Measurements from ENCODE around the gene SEC22A.
"Not testable (repeated sequence)": the region's sequence is repeated elsewhere in the genome, so short reads cannot be mapped to it uniquely, and the experiment has no call there.

SEC22A gene

GRCh38 chr3:123180791-123181190 lies 21.0 kb upstream of the SEC22A start:
- no peak for DNase-seq

DNA sequence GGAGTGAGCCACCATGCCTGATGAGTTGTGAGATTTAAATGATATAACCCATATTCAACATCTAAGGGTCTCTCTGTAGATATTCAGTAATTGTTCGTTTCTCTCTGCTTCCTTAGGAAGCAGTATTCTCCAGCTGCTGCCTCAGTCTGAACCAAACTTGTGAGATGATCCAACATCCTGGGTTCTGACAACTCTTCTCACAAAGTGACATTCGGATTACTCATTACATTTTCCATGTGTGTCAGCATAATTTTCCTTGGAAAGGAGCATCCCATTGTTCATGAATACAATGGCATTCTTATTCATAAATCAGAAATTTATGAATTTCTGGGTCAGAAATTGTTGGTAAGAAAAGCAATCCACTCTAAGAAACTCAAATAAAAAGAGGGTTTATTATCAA lies 15.0 kb upstream of the SEC22A start:
- no peak for DNase-seq

DNA sequence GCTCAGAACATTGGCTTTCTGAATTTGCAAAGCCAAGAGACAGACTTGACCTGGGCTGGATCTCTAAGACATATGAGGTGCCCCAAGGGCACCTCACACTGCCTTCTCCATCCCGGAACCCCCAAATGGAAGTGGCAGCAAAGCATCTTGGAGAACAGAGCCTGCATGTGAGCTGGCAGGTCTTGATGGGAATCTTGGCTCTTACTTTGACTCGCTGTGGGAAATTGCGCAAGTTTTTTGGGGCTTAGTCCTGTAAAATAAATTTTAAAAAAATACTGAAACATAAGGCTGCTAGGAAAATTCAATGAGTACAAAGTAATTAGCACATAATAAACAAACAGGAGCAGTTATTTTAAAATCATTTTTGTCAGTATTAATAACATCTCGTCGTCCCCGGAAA lies 13.7 kb upstream of the SEC22A start:
- no peak for DNase-seq

DNA sequence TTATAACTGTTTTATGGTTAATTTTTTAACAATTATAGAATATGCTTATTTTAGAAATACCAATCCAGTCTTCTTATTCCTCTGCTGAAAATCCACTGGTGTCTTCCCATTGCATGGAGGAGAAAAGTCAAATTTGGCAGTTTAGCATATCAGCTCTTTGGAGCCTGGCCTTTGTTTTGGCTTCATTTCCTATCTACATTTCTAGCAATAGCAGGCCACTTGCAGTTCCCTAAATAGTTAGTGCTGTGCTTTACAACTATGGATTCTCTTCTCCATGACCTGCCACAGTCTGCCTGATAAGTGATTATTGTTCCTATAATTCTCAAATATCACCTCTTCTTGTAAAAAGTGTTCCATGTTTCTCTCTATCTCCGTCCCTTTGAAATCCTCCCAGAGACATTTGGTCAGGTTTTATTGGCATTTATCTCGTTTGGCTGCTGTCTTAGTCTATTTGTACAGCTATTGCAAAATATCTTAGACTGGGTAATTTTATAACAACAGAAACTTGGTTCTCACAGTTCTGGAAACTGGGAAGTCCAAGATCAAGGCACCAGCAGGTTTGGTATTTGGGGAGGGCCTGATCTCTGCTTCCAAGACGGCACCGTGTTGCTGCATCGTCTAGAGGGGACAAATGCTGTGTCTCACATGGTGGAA lies 8.2 kb upstream of the SEC22A start:
- no peak for DNase-seq

DNA sequence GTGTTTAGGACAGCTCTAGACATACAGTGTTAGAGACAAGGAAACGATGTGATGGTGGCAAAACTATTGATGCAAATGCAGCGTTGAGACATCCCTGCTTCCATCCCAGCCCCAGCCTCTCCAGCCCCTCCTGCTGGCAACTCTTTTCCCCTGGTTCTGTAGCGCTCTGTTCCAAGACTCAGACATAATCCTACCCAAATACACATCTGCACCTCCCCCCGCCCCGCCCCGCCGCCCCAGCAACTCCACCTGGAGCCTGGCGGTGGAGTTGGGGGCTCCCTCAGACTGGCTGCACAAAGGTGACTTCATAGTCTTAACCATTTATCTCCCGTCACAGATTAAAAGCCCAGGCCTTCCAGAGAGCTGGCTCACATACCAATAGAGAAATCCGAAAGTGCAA lies 7.2 kb upstream of the SEC22A start:
- DNase-seq: peak; percentile 84

DNA sequence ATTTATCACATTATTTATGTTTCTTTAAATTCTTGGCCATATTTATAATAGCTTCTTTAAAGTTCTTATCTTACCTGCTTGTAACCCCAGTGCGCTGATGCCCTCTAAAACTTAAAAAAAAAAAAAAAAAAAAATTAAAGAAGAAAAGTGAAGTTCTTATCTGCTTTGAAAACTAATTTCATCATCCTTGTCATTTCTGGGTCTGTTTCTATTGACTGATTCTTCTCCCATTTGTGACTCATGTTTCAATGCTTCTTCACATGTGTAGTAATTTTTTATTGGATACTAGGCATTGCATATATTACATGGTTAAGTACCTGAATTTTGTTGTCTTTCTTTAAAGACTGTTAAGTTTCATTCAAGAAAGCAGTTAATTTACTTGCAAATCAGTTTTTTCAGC lies 3.4 kb upstream of the SEC22A start:
- no peak for DNase-seq

DNA sequence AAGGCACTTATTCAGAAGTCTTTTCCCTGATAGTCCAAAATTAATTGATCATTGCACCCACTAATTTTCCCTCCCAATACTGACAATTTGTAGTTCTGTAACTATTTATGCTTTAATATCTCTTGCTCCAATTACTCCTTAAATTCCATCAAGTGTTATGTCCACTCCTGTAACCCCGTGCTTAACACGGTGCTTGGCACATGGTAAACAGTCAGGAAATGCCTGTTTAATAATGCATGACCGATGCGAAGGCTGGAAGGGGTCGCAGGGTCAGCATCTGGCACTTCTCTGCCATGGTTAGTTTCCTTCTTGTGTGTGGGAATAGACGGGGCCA lies 553 bp upstream of the SEC22A start:
- no peak for DNase-seq

GRCh38 chr3:123202451-123202850 lies 708 bp downstream of the SEC22A start:
- DNase-seq: peak; percentile 62

GRCh38 chr3:123218990-123219389 lies 17.2 kb downstream of the SEC22A start:
- DNase-seq: no peak

- DNase-seq: not testable (repeated sequence)
Measured at GRCh38 chr3:123221369-123221768, 19.6 kb downstream of the SEC22A start.

GRCh38 chr3:123225016-123225415 lies 23.3 kb downstream of the SEC22A start:
- no peak for DNase-seq

DNA sequence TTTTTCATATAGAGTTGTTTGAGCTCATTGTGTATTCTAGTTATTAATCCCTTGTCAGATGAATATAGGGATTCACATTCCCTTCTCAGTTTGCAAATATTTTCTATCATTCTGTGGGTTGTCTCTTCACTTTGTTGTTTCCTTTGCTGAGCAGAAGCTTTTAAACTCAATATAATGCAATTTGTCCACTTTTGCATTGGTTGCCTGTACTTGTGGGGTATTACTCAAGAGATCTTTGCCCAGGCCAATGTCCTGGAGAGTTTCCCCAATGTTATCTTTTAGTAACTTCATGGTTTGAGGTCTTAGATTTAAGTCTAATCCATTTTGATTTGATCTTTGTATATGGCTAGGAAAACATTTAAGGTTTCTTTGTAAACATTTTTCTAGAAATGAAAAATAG lies 24.8 kb downstream of the SEC22A start:
- DNase-seq: no peak

- no peak for DNase-seq
Measured at GRCh38 chr3:123229145-123229544, 27.4 kb downstream of the SEC22A start.

GRCh38 chr3:123236902-123237301 lies 35.2 kb downstream of the SEC22A start:
- DNase-seq: no peak

DNA sequence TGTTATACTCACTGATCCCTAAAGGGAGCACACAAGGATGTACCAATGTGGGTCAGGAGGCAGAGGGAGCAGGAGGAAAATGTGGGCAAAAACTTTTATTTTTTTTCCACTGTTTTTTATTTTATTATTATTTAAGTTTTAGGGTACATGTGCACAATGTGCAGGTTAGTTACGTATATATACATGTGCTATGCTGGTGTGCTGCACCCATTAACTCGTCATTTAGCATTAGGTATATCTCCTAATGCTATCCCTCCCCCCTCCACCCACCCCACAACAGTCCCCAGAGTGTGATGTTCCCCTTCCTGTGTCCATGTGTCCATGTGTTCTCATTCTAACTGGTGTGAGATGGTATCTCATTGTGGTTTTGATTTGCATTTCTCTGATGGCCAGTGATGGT lies 37.4 kb downstream of the SEC22A start:
- not testable (repeated sequence) for DNase-seq

- DNase-seq: no peak
Measured at GRCh38 chr3:123239756-123240155, 38.0 kb downstream of the SEC22A start.

- no peak for DNase-seq
Measured at GRCh38 chr3:123244128-123244527, 42.4 kb downstream of the SEC22A start.

GRCh38 chr3:123246866-123247265 lies 45.1 kb downstream of the SEC22A start:
- DNase-seq: no peak

DNA sequence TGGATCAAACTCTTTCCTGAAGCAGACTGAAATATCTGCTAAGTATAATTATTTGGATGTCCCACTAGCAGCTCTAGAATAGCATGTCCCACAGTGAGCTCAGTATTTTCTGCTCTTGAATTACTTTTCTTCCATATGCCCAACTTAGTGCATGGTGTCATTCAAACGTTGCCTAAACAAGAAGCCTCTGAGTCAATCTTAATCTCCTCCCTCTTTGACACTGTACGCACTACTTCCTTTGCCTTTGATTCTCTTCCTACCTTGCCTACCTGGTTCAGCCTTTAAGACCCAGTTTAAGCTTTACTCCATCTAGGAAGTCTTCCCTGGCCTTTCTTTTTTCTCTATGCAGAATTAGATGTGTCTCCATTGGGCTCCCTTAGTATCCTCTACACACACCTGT lies 54.5 kb downstream of the SEC22A start:
- no peak for DNase-seq

DNA sequence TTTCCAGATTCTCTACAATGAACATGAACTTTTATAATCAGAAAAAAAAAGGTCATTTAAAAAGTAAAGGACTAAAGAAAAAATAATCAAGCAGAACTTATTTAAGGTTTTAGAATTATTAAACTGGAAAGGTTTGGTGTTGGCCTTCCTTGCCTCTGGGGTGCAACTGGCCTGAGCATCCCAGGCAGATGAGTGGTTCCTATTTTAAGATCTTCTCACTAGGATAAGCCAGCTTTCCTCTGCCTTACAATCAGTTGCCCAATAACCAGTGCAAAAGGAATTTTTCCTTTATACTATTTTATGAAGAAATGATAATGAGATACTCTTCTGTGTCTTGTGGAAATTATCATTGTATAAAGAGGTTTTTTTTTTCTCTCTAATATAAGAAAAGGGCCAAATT lies 56.6 kb downstream of the SEC22A start:
- no peak for DNase-seq

- DNase-seq: no peak
Measured at GRCh38 chr3:123258811-123259420, 57.2 kb downstream of the SEC22A start.

GRCh38 chr3:123261666-123262065 lies 59.9 kb downstream of the SEC22A start:
- no peak for DNase-seq

GRCh38 chr3:123262226-123262625 lies 60.5 kb downstream of the SEC22A start:
- no peak for DNase-seq

- DNase-seq: no peak
Measured at GRCh38 chr3:123262868-123263267, 61.1 kb downstream of the SEC22A start.

DNA sequence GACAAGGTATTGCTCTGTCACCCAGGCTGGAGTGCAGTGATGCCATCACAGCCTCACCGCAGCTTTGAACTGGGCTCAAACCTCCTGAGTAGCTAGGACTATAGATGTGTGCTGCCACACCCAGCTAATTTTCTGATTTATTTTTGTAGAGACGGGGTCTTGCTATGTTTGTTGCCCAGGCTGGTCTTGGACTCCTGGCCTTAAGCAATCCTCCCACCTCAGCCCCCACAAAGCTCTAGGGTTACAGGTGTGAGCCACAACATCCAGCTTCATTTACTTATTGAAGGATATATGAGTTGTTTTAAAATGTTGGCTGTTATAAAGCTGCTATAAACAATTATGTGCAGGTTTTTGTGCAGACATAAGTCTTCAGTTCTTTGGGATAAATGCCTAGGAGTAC lies 62.2 kb downstream of the SEC22A start:
- DNase-seq: no peak
